ENCODE results near the gene MECP2. TPM values are rescaled to one million over a fixed set of nuclear protein-coding genes. Genes with fewer than 3 reads are reported as not detected.
"Not testable (repeated sequence)": the region's sequence is repeated elsewhere in the genome, so short reads cannot be mapped to it uniquely, and the experiment has no call there.

The MECP2 gene
- total RNA-seq, 1 experiment from 2014 or later: 52.8 TPM

DNA sequence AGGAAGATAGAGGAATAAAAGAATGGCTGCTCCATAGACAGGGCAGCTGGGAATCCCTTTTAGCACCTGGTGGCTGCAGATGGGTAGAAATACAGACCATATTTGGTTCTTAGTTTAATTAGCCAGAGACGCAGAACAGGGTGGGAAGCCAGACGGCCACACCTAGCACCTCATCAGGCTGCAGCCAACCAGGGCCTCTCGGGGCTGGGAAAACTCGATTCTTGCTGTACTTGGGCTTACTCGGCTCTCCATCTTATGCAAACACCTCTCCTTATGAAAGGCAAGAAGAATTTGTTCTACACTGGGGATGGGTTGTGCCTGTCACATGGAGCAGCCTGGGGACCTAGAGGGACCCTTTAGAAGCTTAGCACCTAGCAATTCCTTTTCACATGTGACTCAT is 97.5 kb downstream of the MECP2 start:
- no peaks in the 10 kb centered on the region for H3K9me3 ChIP-seq (ENCODE audit: low read depth, low read length, poor library complexity, severe bottlenecking)
- no peak for TF ChIP-seq CTCF (conservative IDR thresholded peaks at IDR 0.05; ENCODE audit: low read depth, low read length)
- no peak for TF ChIP-seq EZH2 (IDR thresholded peaks at IDR 0.05; ENCODE audit: borderline replicate concordance, low read depth, low read length, poor library complexity, severe bottlenecking)
- H3K27ac ChIP-seq (ENCODE audit: low read depth, low read length, poor library complexity, severe bottlenecking): no peak overlapping the region
- no peaks in the 10 kb centered on the region for H3K4me1 ChIP-seq (ENCODE audit: insufficient read depth, low read length, poor library complexity, severe bottlenecking)
- CTCF ChIA-PET: interaction anchor here (0.5 kb wide), 1 partner anchor 19 kb away, joined by 4 read pairs; no protein-coding TSS in a partner anchor
- no peaks in the 10 kb centered on the region for H3K36me3 ChIP-seq (ENCODE audit: insufficient read depth, low read length, poor library complexity, severe bottlenecking)
- peaks cover 4% of the 10 kb centered on the region for H3K27me3 ChIP-seq (replicated peaks; ENCODE audit: insufficient read depth, low read depth, low read length, poor library complexity)
- intact Hi-C loops (cut with micrococcal nuclease; ENCODE audit: unreplicated experiment): no loop called here
- POLR2A ChIA-PET (ENCODE audit: low non-redundant PET): no interaction called here
- no TSS peak for BruUV-seq (replicated peaks)
- no peak overlapping the region for H3K4me3 ChIP-seq (ENCODE audit: low read depth, low read length, poor library complexity, severe bottlenecking)
- DNase-seq (ENCODE audit: low spot score): no peak

- DNase-seq (ENCODE audit: low spot score): no peak
- intact Hi-C loops (cut with micrococcal nuclease; ENCODE audit: unreplicated experiment): no loop called here
- Histone ChIP-seq H3K4me1 (ENCODE audit: insufficient read depth, low read length, poor library complexity, severe bottlenecking) (no peaks in the 10 kb centered on the region), H3K9me3 (ENCODE audit: low read depth, low read length, poor library complexity, severe bottlenecking) (no peaks in the 10 kb centered on the region), H3K27ac (ENCODE audit: low read depth, low read length, poor library complexity, severe bottlenecking) (no peak overlapping the region), H3K36me3 (ENCODE audit: insufficient read depth, low read length, poor library complexity, severe bottlenecking) (no peaks in the 10 kb centered on the region), H3K27me3 (replicated peaks; ENCODE audit: insufficient read depth, low read depth, low read length, poor library complexity) (peaks cover 4% of the 10 kb centered on the region), H3K4me3 (ENCODE audit: low read depth, low read length, poor library complexity, severe bottlenecking) (no peak overlapping the region)
- POLR2A ChIA-PET (ENCODE audit: low non-redundant PET): no interaction called here
- TF ChIP-seq EZH2 (IDR thresholded peaks at IDR 0.05; ENCODE audit: borderline replicate concordance, low read depth, low read length, poor library complexity, severe bottlenecking) (no peak), CTCF (conservative IDR thresholded peaks at IDR 0.05; ENCODE audit: low read depth, low read length) (no peak)
- CTCF ChIA-PET: no interaction called here
- no TSS peak for BruUV-seq (replicated peaks)
Observed at GRCh38 chrX:153999359-154000037, 98.0 kb downstream of the MECP2 start.

DNA sequence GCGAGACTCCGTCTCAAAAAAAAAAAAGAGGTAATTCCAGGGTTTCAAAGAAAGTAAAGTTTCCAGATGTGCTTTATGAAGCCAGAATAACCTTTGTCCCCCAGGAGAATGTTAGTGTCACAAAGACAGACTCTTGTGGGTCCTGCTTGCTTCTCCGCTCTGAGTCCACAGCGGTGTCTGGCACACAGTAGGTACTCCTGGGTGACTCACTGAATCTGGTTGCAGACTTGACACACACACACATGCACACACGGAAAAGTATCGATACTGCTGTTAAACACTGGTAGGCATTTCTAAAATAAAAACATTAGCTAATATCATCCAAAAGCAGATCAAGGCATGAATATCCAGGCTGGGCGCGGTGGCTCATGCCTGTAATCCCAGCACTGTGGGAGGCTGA is 102.0 kb downstream of the MECP2 start:
- Histone ChIP-seq H3K27ac (ENCODE audit: low read depth, low read length, poor library complexity, severe bottlenecking) (no peak overlapping the region), H3K27me3 (replicated peaks; ENCODE audit: insufficient read depth, low read depth, low read length, poor library complexity) (peaks cover 4% of the 10 kb centered on the region), H3K9me3 (ENCODE audit: low read depth, low read length, poor library complexity, severe bottlenecking) (no peaks in the 10 kb centered on the region), H3K36me3 (ENCODE audit: insufficient read depth, low read length, poor library complexity, severe bottlenecking) (no peaks in the 10 kb centered on the region), H3K4me3 (ENCODE audit: low read depth, low read length, poor library complexity, severe bottlenecking) (no peak overlapping the region), H3K4me1 (ENCODE audit: insufficient read depth, low read length, poor library complexity, severe bottlenecking) (no peaks in the 10 kb centered on the region)
- CTCF ChIA-PET: no interaction called here
- POLR2A ChIA-PET (ENCODE audit: low non-redundant PET): no interaction called here
- BruUV-seq (replicated peaks): no TSS peak
- DNase-seq (ENCODE audit: low spot score): no peak
- intact Hi-C loops (cut with micrococcal nuclease; ENCODE audit: unreplicated experiment): no loop called here
- TF ChIP-seq CTCF (conservative IDR thresholded peaks at IDR 0.05; ENCODE audit: low read depth, low read length): no peak
- TF ChIP-seq EZH2 (IDR thresholded peaks at IDR 0.05; ENCODE audit: borderline replicate concordance, low read depth, low read length, poor library complexity, severe bottlenecking): no peak

GRCh38 chrX:153994398-153994797 is 103.1 kb downstream of the MECP2 start:
- H3K27ac ChIP-seq (ENCODE audit: low read depth, low read length, poor library complexity, severe bottlenecking); intact Hi-C loops (cut with micrococcal nuclease; ENCODE audit: unreplicated experiment); DNase-seq (ENCODE audit: low spot score); POLR2A ChIA-PET (ENCODE audit: low non-redundant PET); H3K9me3 ChIP-seq (ENCODE audit: low read depth, low read length, poor library complexity, severe bottlenecking); H3K4me1 ChIP-seq (ENCODE audit: insufficient read depth, low read length, poor library complexity, severe bottlenecking); H3K4me3 ChIP-seq (ENCODE audit: low read depth, low read length, poor library complexity, severe bottlenecking); CTCF ChIA-PET; H3K36me3 ChIP-seq (ENCODE audit: insufficient read depth, low read length, poor library complexity, severe bottlenecking); H3K27me3 ChIP-seq (replicated peaks; ENCODE audit: insufficient read depth, low read depth, low read length, poor library complexity); BruUV-seq (replicated peaks): not testable (repeated sequence)
